ENCODE measurements around the gene TMEM63C.
A peak's percentile ranks its signal among the peaks of the same experiment; 100 is the strongest.

TMEM63C gene

GRCh38 chr14:77217551-77217950, 36.0 kb downstream of the TMEM63C start:
- H3K9ac ChIP-seq, result no peak overlapping the region
- H4K20me1 ChIP-seq, result peaks cover 45% of the 10 kb centered on the region
- H3K36me3 ChIP-seq, result peaks cover 32% of the 10 kb centered on the region
- H3K4me1 ChIP-seq, result peaks cover 14% of the 10 kb centered on the region
- H3K4me3 ChIP-seq, result no peak overlapping the region
- H3K4me2 ChIP-seq, result no peak overlapping the region
- H3K27ac ChIP-seq, result no peak overlapping the region
- H3K9me3 ChIP-seq, result no peaks in the 10 kb centered on the region
- no peak for TF ChIP-seq Cebpa-rat (IDR thresholded peaks at IDR 0.05)
- no peaks in the 10 kb centered on the region for H3K27me3 ChIP-seq

GRCh38 chr14:77219591-77219990, 38.0 kb downstream of the TMEM63C start:
- Histone ChIP-seq H3K4me1 (peaks cover 34% of the 10 kb centered on the region), H3K9ac (no peak overlapping the region), H3K36me3 (peaks cover 23% of the 10 kb centered on the region; the same call in 1 of the 2 replicates), H4K20me1 (0 out of 2 replicates have a peak, but pooled peaks cover 25% of the 10 kb centered on the region), H3K9me3 (no peaks in the 10 kb centered on the region), H3K27ac (no peak overlapping the region), H3K27me3 (no peaks in the 10 kb centered on the region), H3K4me2 (no peak overlapping the region), H3K4me3 (no peak overlapping the region)
- TF ChIP-seq Cebpa-rat (IDR thresholded peaks at IDR 0.05), result no peak

- H3K9me3 ChIP-seq, result no peaks in the 10 kb centered on the region
Measured at GRCh38 chr14:77220246-77221017, 38.8 kb downstream of the TMEM63C start.

GRCh38 chr14:77221241-77221871, 39.8 kb downstream of the TMEM63C start:
- Histone ChIP-seq H3K9me3 (no peaks in the 10 kb centered on the region), H3K9ac (no peak overlapping the region), H3K4me2 (no peak overlapping the region), H3K4me3 (no peak overlapping the region), H3K27ac (no peak overlapping the region), H3K4me1 (peaks cover 31% of the 10 kb centered on the region), H3K27me3 (no peaks in the 10 kb centered on the region), H3K36me3 (peaks cover 30% of the 10 kb centered on the region; the same call in 1 of the 2 replicates), H4K20me1 (0 out of 2 replicates have a peak, but pooled peaks cover 25% of the 10 kb centered on the region)
- TF ChIP-seq Cebpa-rat (IDR thresholded peaks at IDR 0.05), result no peak

More at GRCh38 chr14:77220246-77221017, 38.8 kb downstream of the TMEM63C start:
- peaks cover 37% of the 10 kb centered on the region for H3K4me1 ChIP-seq
- H3K36me3 ChIP-seq, result peaks cover 21% of the 10 kb centered on the region; the same call in 1 of the 2 replicates
- no peak overlapping the region for H3K9ac ChIP-seq
- no peak overlapping the region for H3K4me3 ChIP-seq
- no peak for TF ChIP-seq Cebpa-rat (IDR thresholded peaks at IDR 0.05)
- H4K20me1 ChIP-seq, result 0 out of 2 replicates have a peak, but pooled peaks cover 25% of the 10 kb centered on the region
- no peak overlapping the region for H3K27ac ChIP-seq
- no peak overlapping the region for H3K4me2 ChIP-seq
- H3K27me3 ChIP-seq, result no peaks in the 10 kb centered on the region

GRCh38 chr14:77222546-77223225, 41.1 kb downstream of the TMEM63C start:
- Histone ChIP-seq H3K36me3 (peaks cover 33% of the 10 kb centered on the region; the same call in 1 of the 2 replicates), H3K9ac (no peak overlapping the region), H4K20me1 (0 out of 2 replicates have a peak, but pooled peaks cover 15% of the 10 kb centered on the region), H3K4me3 (no peak overlapping the region), H3K27ac (no peak overlapping the region), H3K9me3 (no peaks in the 10 kb centered on the region), H3K27me3 (no peaks in the 10 kb centered on the region), H3K4me1 (peaks cover 31% of the 10 kb centered on the region), H3K4me2 (no peak overlapping the region)
- no peak for TF ChIP-seq Cebpa-rat (IDR thresholded peaks at IDR 0.05)

GRCh38 chr14:77224212-77224611, 42.6 kb downstream of the TMEM63C start:
- peak overlapping the region; percentile 50 for H3K4me2 ChIP-seq
- no peak overlapping the region for H3K4me3 ChIP-seq
- H3K27ac ChIP-seq, result no peak overlapping the region
- peaks cover 31% of the 10 kb centered on the region for H3K4me1 ChIP-seq
- H3K9ac ChIP-seq, result no peak overlapping the region
- H3K27me3 ChIP-seq, result no peaks in the 10 kb centered on the region
- H3K36me3 ChIP-seq, result peaks cover 32% of the 10 kb centered on the region; the same call in 1 of the 2 replicates
- no peak for TF ChIP-seq Cebpa-rat (IDR thresholded peaks at IDR 0.05)
- H4K20me1 ChIP-seq, result 0 out of 2 replicates have a peak, but pooled peaks cover 8% of the 10 kb centered on the region
- H3K9me3 ChIP-seq, result no peaks in the 10 kb centered on the region

GRCh38 chr14:77225254-77225653, 43.7 kb downstream of the TMEM63C start:
- peaks cover 26% of the 10 kb centered on the region for H3K4me1 ChIP-seq
- H3K9ac ChIP-seq, result no peak overlapping the region
- no peak overlapping the region for H3K4me2 ChIP-seq
- no peak for TF ChIP-seq Cebpa-rat (IDR thresholded peaks at IDR 0.05)
- peaks cover 30% of the 10 kb centered on the region for H3K36me3 ChIP-seq
- H3K9me3 ChIP-seq, result peaks cover under 1% of the 10 kb centered on the region; the same call in 1 of the 2 replicates
- no peaks in the 10 kb centered on the region for H3K27me3 ChIP-seq
- H3K4me3 ChIP-seq, result no peak overlapping the region
- no peak overlapping the region for H3K27ac ChIP-seq
- H4K20me1 ChIP-seq, result no peaks in the 10 kb centered on the region

- Histone ChIP-seq H4K20me1 (no peaks in the 10 kb centered on the region), H3K4me1 (peaks cover 23% of the 10 kb centered on the region), H3K27me3 (no peaks in the 10 kb centered on the region)
Measured at GRCh38 chr14:77225892-77226557, 44.4 kb downstream of the TMEM63C start.

GRCh38 chr14:77228056-77228455, 46.5 kb downstream of the TMEM63C start:
- peaks cover 55% of the 10 kb centered on the region for H3K36me3 ChIP-seq
- no peaks in the 10 kb centered on the region for H4K20me1 ChIP-seq
- H3K9me3 ChIP-seq, result peaks cover 11% of the 10 kb centered on the region
- no peak overlapping the region for H3K4me3 ChIP-seq
- no peak overlapping the region for H3K9ac ChIP-seq
- TF ChIP-seq Cebpa-rat (IDR thresholded peaks at IDR 0.05), result no peak
- H3K27me3 ChIP-seq, result no peaks in the 10 kb centered on the region
- no peak overlapping the region for H3K27ac ChIP-seq
- peaks cover 18% of the 10 kb centered on the region for H3K4me1 ChIP-seq
- no peak overlapping the region for H3K4me2 ChIP-seq

More at GRCh38 chr14:77225892-77226557, 44.4 kb downstream of the TMEM63C start:
- H3K4me2 ChIP-seq, result no peak overlapping the region
- no peak overlapping the region for H3K4me3 ChIP-seq
- peaks cover 9% of the 10 kb centered on the region for H3K9me3 ChIP-seq
- no peak overlapping the region for H3K9ac ChIP-seq
- no peak for TF ChIP-seq Cebpa-rat (IDR thresholded peaks at IDR 0.05)
- no peak overlapping the region for H3K27ac ChIP-seq
- peaks cover 37% of the 10 kb centered on the region for H3K36me3 ChIP-seq
